HG03066 (cell line): ENCODE measurements around the gene SART3.

ENCODE experiments used
- ATAC-seq: cut with Tn5 transposase; IDR thresholded peaks from one replicate; pipeline ENCODE4 v1.9.1; 2021; ENCODE audit warnings: low read depth; ENCODE audit not compliant: unreplicated experiment

The SART3 gene, protein sequence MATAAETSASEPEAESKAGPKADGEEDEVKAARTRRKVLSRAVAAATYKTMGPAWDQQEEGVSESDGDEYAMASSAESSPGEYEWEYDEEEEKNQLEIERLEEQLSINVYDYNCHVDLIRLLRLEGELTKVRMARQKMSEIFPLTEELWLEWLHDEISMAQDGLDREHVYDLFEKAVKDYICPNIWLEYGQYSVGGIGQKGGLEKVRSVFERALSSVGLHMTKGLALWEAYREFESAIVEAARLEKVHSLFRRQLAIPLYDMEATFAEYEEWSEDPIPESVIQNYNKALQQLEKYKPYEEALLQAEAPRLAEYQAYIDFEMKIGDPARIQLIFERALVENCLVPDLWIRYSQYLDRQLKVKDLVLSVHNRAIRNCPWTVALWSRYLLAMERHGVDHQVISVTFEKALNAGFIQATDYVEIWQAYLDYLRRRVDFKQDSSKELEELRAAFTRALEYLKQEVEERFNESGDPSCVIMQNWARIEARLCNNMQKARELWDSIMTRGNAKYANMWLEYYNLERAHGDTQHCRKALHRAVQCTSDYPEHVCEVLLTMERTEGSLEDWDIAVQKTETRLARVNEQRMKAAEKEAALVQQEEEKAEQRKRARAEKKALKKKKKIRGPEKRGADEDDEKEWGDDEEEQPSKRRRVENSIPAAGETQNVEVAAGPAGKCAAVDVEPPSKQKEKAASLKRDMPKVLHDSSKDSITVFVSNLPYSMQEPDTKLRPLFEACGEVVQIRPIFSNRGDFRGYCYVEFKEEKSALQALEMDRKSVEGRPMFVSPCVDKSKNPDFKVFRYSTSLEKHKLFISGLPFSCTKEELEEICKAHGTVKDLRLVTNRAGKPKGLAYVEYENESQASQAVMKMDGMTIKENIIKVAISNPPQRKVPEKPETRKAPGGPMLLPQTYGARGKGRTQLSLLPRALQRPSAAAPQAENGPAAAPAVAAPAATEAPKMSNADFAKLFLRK

DNA sequence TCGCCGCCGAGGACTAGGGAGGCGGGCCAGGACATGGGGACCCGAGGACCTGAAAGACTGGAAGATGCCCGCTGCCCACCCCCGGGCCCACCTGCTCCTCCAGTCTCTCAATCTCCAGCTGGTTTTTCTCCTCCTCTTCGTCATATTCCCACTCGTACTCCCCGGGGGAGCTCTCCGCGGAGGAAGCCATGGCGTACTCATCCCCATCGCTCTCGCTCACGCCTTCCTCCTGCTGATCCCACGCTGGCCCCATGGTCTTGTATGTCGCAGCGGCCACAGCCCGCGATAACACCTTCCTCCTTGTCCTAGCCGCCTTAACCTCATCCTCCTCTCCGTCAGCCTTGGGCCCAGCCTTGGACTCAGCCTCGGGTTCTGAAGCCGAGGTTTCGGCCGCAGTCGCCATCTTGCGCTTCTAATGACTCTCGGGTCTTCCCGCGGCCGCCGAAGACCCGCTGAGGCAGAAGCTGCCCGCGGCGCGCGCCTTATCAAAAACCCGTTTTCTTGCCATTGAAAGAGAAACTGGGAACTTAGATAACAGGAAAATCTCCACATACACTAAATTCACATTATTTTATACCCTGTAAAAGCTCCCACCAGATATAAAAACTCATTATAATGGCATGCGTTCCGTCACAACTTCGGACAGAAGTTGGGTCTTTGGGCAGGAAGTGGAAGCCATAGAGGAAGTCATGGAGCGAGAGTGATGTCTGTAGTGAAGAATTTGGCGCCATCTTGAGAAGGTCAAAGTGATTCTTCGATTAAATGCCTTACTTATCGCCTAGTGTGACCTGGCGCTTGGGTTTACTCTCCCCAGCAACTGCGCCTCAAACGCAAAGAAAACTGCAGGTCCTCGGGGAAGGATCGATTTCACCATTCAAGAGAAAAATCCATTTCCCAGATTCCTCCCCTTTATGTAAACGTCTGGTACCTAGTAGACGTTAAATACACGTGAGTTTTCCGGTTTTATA is at the start of gene SART3:
TSS of gene SART3 (minus strand) at position 422 of the 968 bp plus-strand sequence. CDS start at position 403, 19 bp downstream.
- ATAC-seq = peak; percentile 28

DNA sequence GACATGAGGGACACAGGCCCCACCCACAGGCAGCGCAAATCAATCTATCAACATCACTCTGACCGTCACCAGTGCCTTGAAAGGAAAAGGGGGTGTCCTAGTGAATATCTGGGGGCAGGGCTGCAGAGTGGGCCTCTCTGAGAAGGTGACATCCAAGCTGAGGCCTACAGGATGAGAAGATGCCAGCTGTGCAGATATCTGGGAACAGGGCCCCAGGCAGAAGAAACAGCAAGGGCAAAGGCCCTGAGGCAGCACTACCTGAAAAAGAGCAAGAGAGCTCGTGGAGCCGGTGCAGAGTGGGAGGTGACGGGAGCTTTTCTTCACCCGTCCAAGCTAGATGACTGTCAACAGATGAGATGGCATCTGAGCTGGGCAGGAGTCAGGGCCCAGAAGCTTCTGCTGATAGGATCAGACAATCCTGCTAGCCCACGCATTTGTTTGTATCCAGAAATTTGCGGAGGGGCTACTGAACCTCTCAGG is 49.4 kb upstream of the SART3 start:
- no peak for ATAC-seq

DNA sequence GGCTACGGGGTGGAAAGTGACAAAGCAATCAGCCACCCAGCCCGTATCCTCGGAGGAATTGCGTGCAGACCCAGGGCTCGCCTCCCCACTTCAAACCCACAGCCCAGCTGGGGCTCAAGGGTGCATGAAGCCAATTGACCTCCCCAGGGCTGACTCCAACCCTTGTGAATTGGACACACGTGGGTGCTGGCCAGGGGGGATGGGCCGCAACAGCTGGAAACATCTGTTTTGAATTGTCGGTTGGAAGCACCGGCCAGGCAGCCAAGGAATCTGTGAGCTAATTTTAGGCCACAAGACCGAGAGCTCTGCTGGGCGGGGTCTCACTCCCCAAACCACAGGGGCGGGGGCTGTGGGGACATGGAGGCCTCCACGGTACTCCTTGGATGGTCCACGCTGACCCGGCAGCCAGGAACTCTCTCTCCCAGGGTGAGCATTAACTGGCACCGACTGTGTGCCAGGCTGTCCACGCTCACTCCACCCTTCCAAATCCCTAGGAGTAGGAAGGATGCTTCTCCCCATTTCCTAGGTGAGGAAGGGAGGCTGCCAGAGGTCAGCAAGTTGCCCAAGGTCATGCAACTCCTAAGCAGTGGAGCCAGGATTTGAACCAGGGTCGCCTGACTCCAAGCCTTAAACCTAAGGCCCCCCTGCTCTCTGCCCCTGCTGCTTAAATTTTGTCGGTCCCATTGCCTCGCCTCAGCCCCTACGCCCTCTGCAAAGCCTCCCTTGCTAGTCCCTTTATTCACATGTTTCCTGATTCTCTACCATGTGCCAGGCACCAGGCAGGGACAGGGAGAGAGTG is 48.8 kb upstream of the SART3 start:
- no peak for ATAC-seq

DNA sequence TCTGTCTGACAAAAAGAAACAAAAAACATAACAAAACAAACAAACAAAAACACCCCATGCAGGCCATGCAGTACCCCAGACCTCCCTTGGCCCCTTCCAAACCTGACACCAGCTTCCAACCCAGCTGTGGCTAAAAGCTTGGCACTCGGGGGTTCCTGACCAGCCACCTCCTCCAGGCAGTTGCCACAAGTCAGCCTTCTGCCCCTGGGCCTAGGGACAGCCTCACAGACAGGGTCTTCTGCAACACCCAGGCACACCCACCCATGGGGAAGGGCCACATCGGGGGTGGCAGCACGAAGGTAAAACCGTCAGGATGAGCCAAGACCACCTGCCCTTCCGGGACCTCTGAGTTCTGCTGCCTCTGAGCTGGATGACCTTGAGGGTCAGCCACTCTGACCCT is 47.6 kb upstream of the SART3 start:
- no peak for ATAC-seq

DNA sequence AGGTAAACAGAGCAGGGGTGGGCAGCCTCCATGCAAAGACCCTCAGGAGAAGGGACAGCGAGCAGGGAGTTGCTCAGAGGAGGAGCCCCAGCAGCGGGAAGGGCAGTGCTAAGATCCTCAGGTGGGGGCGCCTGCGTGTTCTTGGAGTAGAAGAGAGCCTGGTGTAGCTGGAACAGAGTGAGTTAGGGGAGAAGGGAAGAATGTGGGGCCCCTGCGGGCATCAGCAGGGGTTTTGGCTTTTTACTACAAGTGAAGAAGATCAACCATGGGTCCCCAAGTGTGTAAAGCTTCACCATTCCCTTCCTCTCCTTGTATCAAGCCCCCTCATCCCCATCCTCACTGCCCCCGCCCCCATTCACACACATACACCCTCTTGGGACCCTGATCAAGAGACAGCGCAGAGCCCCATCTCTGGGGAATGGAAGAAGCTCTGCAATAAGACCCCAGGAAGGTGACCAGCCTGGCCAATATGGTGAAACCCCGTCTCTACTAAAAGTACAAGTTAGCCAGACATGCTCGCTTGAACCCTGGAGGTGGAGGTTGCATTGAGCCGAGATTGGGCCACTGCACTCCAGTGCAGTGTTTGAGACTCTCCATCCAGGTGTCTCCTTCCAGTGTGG is 47.1 kb upstream of the SART3 start:
- ATAC-seq = no peak

DNA sequence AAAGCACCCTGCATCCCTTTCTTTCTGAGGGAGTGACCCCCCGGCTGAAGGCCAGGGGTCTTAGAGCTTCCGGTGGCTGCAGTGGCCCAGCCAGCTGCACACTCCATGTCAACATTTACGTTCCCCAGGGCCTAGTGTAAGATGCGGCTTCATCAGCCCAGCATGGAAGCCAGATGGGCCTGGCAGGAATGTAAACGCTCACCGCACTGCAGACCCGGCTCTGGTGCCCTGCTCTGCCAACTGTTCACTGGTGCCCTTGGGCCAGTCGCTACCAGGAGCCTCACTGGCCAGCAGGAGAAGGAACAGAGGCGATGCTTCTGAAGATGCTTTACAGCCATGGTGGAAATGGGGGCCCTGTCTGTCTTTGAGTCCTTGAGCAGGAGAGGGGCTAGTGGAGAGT is 45.5 kb upstream of the SART3 start:
- no peak for ATAC-seq

DNA sequence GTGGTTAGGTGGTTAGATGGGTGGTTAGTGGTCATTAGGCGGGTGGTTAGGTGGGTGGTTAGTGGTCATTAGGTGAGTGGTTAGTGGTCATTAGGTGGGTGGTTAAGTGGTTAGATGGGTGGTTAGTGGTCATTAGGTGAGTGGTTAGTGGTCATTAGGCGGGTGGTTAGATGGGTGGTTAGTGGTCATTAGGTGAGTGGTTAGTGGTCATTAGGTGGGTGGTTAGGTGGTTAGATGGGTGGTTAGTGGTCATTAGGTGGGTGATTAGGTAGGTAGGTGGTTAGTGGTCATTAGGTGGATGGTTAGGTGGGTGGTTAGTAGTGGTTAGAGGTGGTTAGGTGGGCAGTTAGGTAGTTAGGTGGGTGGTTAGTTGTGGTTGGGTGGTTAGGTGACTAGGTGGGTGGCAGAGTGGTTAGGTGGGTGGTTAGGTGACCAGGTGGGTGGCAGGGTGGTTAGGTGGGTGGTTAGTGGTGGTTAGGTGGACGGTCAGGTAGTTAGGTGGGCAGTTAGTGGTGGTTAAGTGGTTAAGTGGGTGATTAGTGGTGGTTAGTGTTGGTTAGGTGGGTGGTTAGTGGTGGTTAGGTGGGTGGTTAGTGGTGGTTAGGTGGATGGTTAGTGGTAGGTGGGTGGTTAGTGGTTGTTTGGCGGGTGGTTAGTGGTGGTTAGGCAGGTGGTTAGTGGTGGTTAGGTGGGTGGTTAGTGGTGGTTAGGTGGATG is 44.9 kb upstream of the SART3 start:
- ATAC-seq = no peak

DNA sequence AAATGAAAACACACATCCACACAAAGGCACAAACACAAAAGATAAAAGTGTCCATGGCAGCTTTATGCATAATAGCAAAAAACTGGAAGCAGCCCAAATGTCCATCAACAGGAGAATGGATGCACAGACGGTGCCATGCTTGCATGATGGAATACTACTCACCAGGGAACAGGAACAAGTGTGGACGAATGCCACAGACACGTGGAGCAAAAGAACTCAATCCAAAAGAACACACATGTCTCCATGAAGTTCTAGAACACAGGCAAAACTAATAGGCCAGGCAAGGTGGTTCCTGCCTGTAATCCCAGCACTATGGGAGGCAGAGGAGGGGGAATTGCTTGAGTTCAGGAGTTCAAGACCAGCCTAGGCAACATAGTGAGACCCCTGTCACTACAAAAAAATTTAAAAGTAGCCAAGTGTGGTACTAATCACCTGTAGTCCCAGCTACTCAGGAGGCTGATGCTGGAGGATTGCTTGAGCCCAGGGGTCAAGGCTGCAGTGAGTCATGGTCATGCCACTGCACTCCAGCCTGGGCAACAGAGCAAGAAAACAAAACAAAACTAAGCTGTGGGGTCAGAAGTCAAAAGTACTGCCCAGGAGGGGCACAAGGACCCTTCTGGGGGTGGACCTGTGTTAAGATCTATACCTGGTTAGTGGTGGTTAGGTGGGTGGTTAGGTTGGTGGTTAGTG is 44.2 kb upstream of the SART3 start:
- no peak for ATAC-seq

DNA sequence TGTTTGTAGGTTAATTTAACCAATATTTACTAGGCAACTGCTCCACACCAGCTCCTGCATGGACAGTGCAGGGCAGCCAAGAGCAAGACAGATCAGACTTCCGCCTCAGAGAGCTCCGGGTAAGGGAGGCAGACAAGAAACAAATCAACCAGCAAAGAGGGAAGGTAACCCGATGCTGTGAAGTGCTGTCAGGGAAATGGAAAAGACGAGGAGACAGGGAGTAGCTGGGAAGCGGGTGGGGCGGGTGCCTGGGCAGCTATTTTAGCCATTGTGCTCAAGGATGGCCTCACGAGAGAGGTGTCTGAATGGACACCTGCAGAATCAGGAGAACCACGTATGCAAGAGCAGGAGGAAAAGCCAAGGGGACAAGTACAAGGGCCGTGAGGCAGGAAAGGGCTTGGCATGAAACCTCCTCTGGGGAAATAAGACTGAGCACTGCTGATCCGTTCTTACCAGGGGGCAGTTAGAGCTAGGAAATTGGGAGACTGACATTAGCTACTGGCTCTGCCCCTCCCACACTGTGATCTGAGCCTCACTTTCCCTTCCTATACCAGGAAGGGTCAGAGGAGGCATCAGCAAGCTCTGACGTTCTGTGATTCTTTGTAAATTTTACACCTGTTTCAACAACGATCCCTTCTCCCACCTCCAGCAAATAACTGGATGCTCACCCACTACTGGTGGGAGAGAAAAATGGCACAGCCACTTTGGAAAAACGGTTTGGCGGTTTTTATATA is 43.4 kb upstream of the SART3 start:
- no peak for ATAC-seq

DNA sequence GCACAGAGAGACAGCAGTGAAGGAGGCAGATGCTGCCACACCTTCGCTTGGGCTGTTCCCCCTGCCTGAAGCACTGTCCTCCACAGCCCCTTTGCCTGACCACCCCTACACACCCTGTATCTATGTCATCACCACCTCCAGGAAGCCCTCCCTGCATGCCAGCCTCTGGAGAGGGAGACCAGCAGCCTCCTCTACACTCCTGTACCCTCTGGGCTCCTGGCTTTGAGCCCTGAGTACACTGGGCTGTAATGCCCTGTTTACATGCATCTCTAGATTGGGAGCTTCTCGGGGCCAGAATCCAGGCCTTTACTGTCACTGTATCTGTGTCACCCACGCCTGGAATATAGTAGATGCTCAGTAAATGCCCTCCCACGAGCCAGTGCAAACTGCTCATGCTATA is 42.8 kb upstream of the SART3 start:
- no peak for ATAC-seq

DNA sequence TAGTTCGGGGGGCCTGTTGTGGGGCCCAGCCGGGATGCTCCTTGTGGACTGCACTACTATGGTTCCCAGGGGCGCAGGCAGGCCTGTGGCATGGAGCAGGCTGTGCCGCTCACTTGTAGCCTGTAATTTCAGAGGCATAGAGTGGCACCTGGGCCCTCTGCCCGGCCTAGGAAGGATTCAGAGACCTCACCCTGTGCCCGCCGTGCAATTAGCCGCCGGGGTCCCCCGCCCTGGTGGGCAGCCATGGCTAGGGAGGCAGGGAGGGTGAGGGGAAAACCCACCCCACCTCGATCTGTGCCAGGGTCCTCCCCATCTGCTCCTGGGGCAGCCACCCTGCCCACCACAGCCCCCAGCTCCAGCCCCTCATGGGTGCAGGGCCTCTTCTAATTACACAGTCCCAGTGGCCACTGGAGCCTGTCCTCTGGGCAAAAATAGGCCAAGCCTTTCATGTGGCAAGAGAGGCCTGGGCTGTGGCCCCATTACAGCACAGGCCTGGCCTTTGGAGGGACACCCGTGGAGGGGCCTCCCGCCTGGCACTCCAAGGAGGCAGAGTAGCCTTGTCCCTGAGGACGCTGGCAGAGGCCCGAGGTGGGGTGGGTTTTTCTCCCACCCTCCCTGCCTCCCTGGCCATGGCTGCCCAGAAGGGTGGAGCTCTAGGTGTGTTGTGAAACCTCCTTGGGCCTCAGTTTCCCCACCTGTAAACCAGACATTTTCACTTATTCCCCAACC is 42.2 kb upstream of the SART3 start:
- no peak for ATAC-seq

DNA sequence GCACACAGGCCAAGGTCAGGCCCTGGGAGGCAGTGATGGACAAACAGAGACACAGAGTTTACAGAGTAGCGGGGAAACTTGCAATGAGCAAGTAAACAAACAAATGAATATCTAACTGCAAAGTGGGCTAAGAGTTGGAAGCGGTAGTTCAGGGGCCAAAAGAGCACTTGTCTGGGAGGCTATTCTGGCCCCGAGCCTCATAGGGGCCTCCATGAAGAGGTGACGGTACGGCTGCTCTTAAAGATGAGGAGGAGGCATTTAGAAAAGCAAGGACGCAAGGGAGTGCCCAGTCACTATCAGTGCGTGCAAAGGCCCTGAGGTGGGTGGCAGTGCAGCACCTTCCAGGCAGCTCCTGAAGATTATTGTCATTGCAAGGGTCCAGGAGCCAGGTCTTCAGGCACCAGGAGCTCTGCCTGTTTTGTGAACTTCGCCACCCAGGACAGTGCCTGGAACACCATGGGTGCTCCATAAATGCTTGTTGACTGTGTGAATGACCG is 41.3 kb upstream of the SART3 start:
- ATAC-seq = no peak

DNA sequence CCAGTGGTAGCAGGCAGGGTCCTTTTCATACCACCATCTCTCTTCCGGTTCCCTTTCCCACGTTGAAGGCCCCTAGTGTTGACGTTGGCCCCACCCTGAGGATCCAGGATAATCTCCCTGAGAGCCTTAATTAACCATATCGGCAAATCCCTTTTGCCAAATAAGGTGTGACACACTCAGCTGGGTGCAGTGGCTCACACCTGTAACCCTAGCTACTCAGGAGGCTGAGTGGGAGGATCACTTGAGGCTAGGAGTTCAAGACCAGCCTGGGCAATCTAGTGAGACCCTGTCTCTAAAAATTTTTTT is 39.7 kb upstream of the SART3 start:
- ATAC-seq = no peak

DNA sequence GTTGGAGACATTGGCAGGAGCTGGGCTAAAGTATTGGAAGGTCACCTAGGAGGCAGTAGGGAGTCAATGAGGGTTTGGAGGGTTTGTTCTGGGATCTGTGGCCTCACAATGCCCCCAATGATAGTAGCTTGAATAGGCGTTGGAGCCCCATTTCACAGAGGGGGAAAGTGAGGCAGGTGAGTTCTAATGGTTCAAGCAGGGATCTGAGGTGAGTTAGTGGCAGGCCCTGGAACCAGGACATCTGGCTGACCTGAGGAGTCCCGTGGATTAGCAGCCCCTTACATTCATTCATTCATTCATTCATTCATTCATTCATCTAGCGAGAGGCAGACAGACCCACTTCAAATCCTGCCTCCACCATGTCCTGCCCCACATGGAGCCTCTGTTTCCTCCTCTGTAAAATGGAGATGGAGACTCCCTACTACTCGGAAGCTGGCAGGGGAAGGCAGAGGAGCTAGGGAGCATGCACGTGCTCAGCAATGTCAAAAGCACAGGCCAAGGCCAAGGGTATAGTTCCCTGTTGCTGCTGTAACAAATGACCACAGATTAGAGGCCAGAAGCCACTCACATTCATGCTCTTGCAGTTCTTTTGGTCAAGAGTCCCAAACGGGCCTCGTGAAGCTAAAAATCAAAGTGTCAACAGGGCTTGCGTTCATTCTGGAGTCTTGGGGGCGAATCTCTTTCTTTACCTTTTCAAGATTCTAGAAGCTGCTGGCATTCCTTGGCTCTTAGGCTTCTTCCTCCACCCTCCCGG is 39.2 kb upstream of the SART3 start:
- ATAC-seq = no peak

DNA sequence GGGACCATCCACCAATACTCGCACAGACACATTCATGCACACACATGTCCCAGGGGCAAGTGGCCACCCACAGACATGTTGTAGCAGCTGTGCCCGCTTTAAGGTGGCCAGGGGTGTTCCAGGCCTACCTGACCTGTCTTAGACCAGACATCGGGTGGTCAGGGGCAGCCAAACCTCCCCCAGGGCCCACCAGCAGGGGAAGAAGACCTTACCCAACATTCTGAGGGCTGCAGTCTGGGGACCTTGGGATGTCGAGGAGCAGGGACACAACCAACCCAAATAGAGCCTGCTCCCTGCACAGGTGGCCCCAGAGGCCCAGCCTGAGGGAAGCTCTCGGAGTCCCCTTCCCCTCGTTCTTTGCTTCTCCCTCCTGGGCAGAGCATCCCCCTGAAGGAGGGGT is 38.6 kb upstream of the SART3 start:
- ATAC-seq = no peak
